DND-41 (cell line): ENCODE measurements around the gene ADAMTSL4.

Experiments used
- EZH2 ChIP-seq: IDR thresholded peaks from 3 replicates; pipeline ENCODE4 v1.6.1; 2012; ENCODE audit warnings: borderline replicate concordance, low read depth, mild to moderate bottlenecking, moderate library complexity, low read length, inconsistent platforms; ENCODE audit not compliant: severe bottlenecking
- TF ChIP-seq, protein P1 (sequence below): IDR thresholded peaks from 2 replicates; pipeline ENCODE4 v1.5.1; 2012; ENCODE audit warnings: borderline replicate concordance, low read length, moderate library complexity, mild to moderate bottlenecking; ENCODE audit not compliant: poor library complexity, severe bottlenecking; ENCODE audit errors: extremely low read depth

DNA sequence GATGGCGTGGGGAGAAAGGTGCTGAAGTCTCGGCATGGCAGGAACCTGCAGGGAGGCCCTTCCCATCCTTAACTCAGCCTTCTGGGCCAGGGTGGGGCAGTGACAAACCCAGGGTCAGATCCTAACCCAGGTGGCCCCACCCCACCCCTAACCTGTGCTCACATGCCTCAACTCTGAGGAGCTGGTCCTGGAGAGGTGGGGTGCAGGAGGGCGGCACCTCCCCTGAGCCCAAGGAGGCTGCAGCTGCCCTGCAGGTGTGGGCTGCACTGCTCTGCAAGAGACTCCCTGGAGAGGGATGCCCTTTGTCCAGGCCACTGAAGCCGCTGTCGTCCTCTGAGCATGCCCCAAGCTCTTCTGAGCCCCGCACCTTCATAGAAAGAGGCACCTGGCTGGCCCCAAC, 15.2 kb upstream of the ADAMTSL4 start:
- TF ChIP-seq, protein P1, sequence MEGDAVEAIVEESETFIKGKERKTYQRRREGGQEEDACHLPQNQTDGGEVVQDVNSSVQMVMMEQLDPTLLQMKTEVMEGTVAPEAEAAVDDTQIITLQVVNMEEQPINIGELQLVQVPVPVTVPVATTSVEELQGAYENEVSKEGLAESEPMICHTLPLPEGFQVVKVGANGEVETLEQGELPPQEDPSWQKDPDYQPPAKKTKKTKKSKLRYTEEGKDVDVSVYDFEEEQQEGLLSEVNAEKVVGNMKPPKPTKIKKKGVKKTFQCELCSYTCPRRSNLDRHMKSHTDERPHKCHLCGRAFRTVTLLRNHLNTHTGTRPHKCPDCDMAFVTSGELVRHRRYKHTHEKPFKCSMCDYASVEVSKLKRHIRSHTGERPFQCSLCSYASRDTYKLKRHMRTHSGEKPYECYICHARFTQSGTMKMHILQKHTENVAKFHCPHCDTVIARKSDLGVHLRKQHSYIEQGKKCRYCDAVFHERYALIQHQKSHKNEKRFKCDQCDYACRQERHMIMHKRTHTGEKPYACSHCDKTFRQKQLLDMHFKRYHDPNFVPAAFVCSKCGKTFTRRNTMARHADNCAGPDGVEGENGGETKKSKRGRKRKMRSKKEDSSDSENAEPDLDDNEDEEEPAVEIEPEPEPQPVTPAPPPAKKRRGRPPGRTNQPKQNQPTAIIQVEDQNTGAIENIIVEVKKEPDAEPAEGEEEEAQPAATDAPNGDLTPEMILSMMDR, result no peak
- no peak for TF ChIP-seq EZH2
